Muscle of leg (tissue), 11 donors: ENCODE measurements around the gene STAB2. TPM values are rescaled to one million over a fixed set of nuclear protein-coding genes. Genes with fewer than 3 reads are reported as not detected.

Experiments
- DNase-seq: peaks from one replicate; pipeline ENCODE4 v3.0.0; 2013
- H3K27ac ChIP-seq: one replicate; pipeline ENCODE4 v1.5.1; 2013; ENCODE audit warnings: mild to moderate bottlenecking, low read length, control low read depth
- H3K27me3 ChIP-seq: one replicate; pipeline ENCODE4 v1.6.1; 2013; ENCODE audit warnings: low read length; ENCODE audit not compliant: control insufficient read depth, insufficient read depth
- H3K36me3 ChIP-seq: one replicate; pipeline ENCODE4 v1.6.1; 2013; ENCODE audit warnings: low read length; ENCODE audit not compliant: control insufficient read depth, insufficient read depth
- H3K4me1 ChIP-seq: one replicate; pipeline ENCODE4 v1.6.1; 2013; ENCODE audit warnings: low read length; ENCODE audit not compliant: control insufficient read depth, insufficient read depth
- H3K4me3 ChIP-seq: one replicate; pipeline ENCODE4 v1.5.1; 2013; ENCODE audit warnings: low read length, control low read depth
- H3K9me3 ChIP-seq: replicated peaks from 2 replicates; pipeline ENCODE4 v1.6.1; 2013; ENCODE audit warnings: low read depth, low read length; ENCODE audit not compliant: control insufficient read depth
- WGBS: methylation state at CpG from one replicate; pipeline ENCODE4 v1.1.5; 2013; ENCODE audit warnings: missing lambda C conversion rate; ENCODE audit not compliant: insufficient coverage; 5-methylcytosine and 5-hydroxymethylcytosine counted together
- polyA plus RNA-seq, 8 donors: library from polyadenylated mRNA; unstranded; fragments of 120-200 nt; gene quantifications; one replicate each; pipeline versions ENCODE4 v1.2.1 to v1.2.3, GENCODE V29; 2013; ENCODE audit warnings: inconsistent platforms in 1 of 8, low replicate concordance in 1 of 8; ENCODE audit not compliant: insufficient read length in 8 of 8, insufficient read depth in 1 of 8
- total RNA-seq: library from RNA; stranded (reverse); fragments of 120-200 nt; gene quantifications from one replicate; pipeline ENCODE4 v1.2.4, GENCODE V29; 2013

STAB2 gene
- total and polyA plus RNA-seq, 9 donors = 0.86 to 6.0 (median 2.5) TPM

- no peak overlapping the region for H3K27ac ChIP-seq
These were observed 118.9 kb downstream of the STAB2 start for GRCh38 chr12:103705927-103706326.

GRCh38 chr12:103707446-103707845 is 120.4 kb downstream of the STAB2 start:
- Histone ChIP-seq H3K27me3 (no peaks in the 10 kb centered on the region), H3K27ac (peak overlapping the region; percentile 15), H3K9me3 (no peaks in the 10 kb centered on the region), H3K4me1 (peaks cover 17% of the 10 kb centered on the region), H3K36me3 (no peaks in the 10 kb centered on the region), H3K4me3 (no peak overlapping the region)
- peak; percentile 84 for DNase-seq

More at GRCh38 chr12:103705927-103706326, 118.9 kb downstream of the STAB2 start:
- H3K9me3 ChIP-seq = no peaks in the 10 kb centered on the region
- no peaks in the 10 kb centered on the region for H3K27me3 ChIP-seq
- WGBS = 88% methylated on average over 1 of the region's 2 CpGs
- H3K4me3 ChIP-seq = no peak overlapping the region
- no peaks in the 10 kb centered on the region for H3K36me3 ChIP-seq
- DNase-seq = no peak
- H3K4me1 ChIP-seq = peaks cover 17% of the 10 kb centered on the region

DNA sequence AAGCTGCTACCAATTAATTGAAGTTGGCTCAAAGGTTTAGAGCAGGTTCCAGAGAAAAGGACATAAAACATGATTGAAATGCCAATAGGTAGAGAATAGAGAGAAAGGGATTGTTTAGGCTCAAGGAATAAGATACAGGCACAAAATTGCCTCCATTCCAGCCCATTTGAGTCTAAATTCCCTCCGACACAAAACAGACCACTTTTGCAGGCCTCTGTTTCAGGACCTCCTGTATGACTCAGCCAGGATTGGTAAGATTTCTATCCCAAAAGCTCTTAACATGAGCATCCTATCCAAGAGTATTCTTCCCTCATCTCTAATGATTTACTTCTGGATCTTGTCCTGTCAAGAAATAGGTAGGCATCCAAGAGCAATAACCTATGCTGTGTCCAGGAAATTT is 123.5 kb downstream of the STAB2 start:
- 20% methylated on average over 1 of the region's 1 CpG for WGBS
- Histone ChIP-seq H3K36me3 (no peaks in the 10 kb centered on the region), H3K27ac (no peak overlapping the region), H3K27me3 (no peaks in the 10 kb centered on the region), H3K9me3 (no peaks in the 10 kb centered on the region), H3K4me3 (no peak overlapping the region), H3K4me1 (peaks cover 17% of the 10 kb centered on the region)
- no peak for DNase-seq

- Histone ChIP-seq H3K36me3 (no peaks in the 10 kb centered on the region), H3K4me3 (no peak overlapping the region), H3K27ac (no peak overlapping the region), H3K27me3 (no peaks in the 10 kb centered on the region), H3K9me3 (no peaks in the 10 kb centered on the region), H3K4me1 (peaks cover 7% of the 10 kb centered on the region)
- 79% methylated on average over 2 of the region's 2 CpGs for WGBS
- DNase-seq = peak; percentile 58
These were observed 125.1 kb downstream of the STAB2 start for GRCh38 chr12:103712216-103712615.

DNA sequence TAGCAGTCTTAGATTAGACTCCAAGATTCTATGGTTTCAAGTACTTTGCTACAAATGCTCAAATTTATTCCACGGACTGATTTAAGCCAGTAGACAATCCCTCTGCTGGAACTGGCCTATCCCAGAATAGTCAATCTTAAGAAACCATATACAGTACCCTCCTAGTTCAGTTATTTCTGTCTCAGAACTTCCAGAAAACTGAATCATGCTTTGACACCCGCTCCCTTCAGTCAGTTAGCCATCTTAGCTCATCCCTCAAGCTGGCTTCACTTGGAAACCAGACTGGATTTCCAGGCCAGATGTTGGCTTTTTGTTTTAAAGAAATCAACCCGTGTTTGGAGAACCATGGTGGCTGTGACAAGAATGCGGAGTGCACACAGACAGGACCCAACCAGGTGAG is 128.4 kb downstream of the STAB2 start:
- H3K36me3 ChIP-seq = no peaks in the 10 kb centered on the region
- no peaks in the 10 kb centered on the region for H3K9me3 ChIP-seq
- no peak overlapping the region for H3K4me3 ChIP-seq
- 85% methylated on average over 3 of the region's 4 CpGs for WGBS
- no peaks in the 10 kb centered on the region for H3K27me3 ChIP-seq
- DNase-seq = no peak
- H3K4me1 ChIP-seq = no peaks in the 10 kb centered on the region
- H3K27ac ChIP-seq = no peak overlapping the region

- Histone ChIP-seq H3K36me3 (no peaks in the 10 kb centered on the region), H3K4me3 (no peak overlapping the region), H3K9me3 (no peaks in the 10 kb centered on the region), H3K27ac (no peak overlapping the region), H3K4me1 (no peaks in the 10 kb centered on the region), H3K27me3 (no peaks in the 10 kb centered on the region)
- 95% methylated on average over 6 of the region's 8 CpGs for WGBS
- DNase-seq = no peak
These were observed 129.6 kb downstream of the STAB2 start for GRCh38 chr12:103716517-103717196.

GRCh38 chr12:103725398-103725797 is 138.3 kb downstream of the STAB2 start:
- Histone ChIP-seq H3K27me3 (no peaks in the 10 kb centered on the region), H3K9me3 (no peaks in the 10 kb centered on the region), H3K27ac (no peak overlapping the region), H3K4me3 (no peak overlapping the region), H3K36me3 (no peaks in the 10 kb centered on the region), H3K4me1 (no peaks in the 10 kb centered on the region)
- WGBS = 94% methylated on average over 6 of the region's 8 CpGs
- DNase-seq = no peak

DNA sequence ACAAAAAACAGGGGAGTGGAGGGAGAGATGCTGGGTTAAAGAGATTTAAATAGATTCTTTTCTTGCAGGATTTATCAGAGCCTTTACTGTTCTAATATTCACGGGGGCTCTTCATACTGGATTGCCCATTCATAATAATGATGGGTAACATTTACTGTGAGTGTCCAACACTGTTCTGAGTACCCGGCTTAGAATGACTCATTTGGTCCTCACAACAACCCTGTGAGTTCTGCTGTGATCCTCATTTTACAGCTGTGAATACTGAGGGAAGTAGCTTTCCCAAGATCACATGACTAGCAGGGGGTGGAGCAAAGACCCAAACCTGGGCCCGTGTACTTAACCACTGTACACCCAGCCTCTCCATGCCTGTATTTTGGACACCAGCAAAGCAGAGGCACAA is 140.6 kb downstream of the STAB2 start:
- H3K9me3 ChIP-seq = peaks cover 2% of the 10 kb centered on the region
- WGBS = 71% methylated on average over 1 of the region's 3 CpGs

DNA sequence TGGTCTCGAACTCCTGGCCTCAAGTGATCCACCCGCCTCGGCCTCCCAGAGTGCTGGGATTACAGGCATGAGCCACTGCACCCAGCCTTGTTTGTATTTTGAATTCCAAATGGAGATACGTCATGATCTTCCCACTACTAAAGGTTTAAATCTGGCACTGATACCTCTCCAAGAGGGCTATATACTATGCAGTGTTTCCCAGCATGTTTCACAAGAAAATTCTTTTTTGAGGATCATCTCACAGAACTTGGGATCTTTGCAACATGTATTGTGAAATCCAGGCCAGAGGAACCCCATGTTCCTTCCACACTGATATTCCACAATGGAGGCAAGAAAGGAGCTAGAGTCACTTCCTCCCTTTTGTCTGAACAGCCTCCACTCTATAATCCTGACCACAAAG is 141.2 kb downstream of the STAB2 start:
- WGBS = 60% methylated on average over 2 of the region's 4 CpGs
- H3K27me3 ChIP-seq = no peaks in the 10 kb centered on the region
- peaks cover 2% of the 10 kb centered on the region for H3K9me3 ChIP-seq

More for the DNA sequence above, 140.6 kb downstream of the STAB2 start:
- Histone ChIP-seq H3K4me1 (no peaks in the 10 kb centered on the region), H3K4me3 (no peak overlapping the region), H3K27ac (no peak overlapping the region), H3K36me3 (no peaks in the 10 kb centered on the region), H3K27me3 (no peaks in the 10 kb centered on the region)
- no peak for DNase-seq

GRCh38 chr12:103729499-103729898 is 142.4 kb downstream of the STAB2 start:
- WGBS = no CpG with 5 or more reads among the region's 1 CpG

More for the DNA sequence above, 141.2 kb downstream of the STAB2 start:
- Histone ChIP-seq H3K4me1 (no peaks in the 10 kb centered on the region), H3K4me3 (no peak overlapping the region), H3K27ac (no peak overlapping the region), H3K36me3 (no peaks in the 10 kb centered on the region)
- DNase-seq = no peak

GRCh38 chr12:103731539-103731938 is 144.5 kb downstream of the STAB2 start:
- WGBS = no CpG with 5 or more reads among the region's 1 CpG
- H3K9me3 ChIP-seq = peaks cover 2% of the 10 kb centered on the region
- H3K27me3 ChIP-seq = no peaks in the 10 kb centered on the region
- H3K27ac ChIP-seq = no peak overlapping the region
- H3K4me1 ChIP-seq = no peaks in the 10 kb centered on the region
- no peaks in the 10 kb centered on the region for H3K36me3 ChIP-seq
- DNase-seq = no peak
- H3K4me3 ChIP-seq = no peak overlapping the region

More at GRCh38 chr12:103729499-103729898, 142.4 kb downstream of the STAB2 start:
- Histone ChIP-seq H3K36me3 (no peaks in the 10 kb centered on the region), H3K27ac (no peak overlapping the region), H3K9me3 (peaks cover 2% of the 10 kb centered on the region), H3K27me3 (no peaks in the 10 kb centered on the region), H3K4me1 (no peaks in the 10 kb centered on the region), H3K4me3 (no peak overlapping the region)
- DNase-seq = no peak
